Skeletal muscle satellite cell (primary cell): ENCODE measurements around the gene PPIL3.

Source experiments
- H3K27me3 ChIP-seq: 2 replicates; pipeline ENCODE4 v1.7.0; 2013; ENCODE audit warnings: low read length; ENCODE audit not compliant: control insufficient read depth, insufficient read depth
- H3K36me3 ChIP-seq: 2 replicates; pipeline ENCODE4 v1.7.0; 2013; ENCODE audit warnings: mild to moderate bottlenecking, control low read depth, low read length; ENCODE audit not compliant: insufficient read depth
- H3K4me1 ChIP-seq: 2 replicates; pipeline ENCODE4 v1.7.0; 2013; ENCODE audit warnings: low read length; ENCODE audit not compliant: control insufficient read depth, insufficient read depth
- H3K4me2 ChIP-seq: 2 replicates; pipeline ENCODE4 v1.7.0; 2013; ENCODE audit warnings: mild to moderate bottlenecking, low read length
- H3K4me3 ChIP-seq: 2 replicates; pipeline ENCODE4 v1.7.0; 2013; ENCODE audit warnings: low read length
- H3K9ac ChIP-seq: 2 replicates; pipeline ENCODE4 v1.7.0; 2013; ENCODE audit warnings: mild to moderate bottlenecking, low read depth, low read length, moderate library complexity
- H3K9me3 ChIP-seq: replicated peaks from 2 replicates; pipeline ENCODE4 v1.7.0; 2013; ENCODE audit warnings: mild to moderate bottlenecking, control low read depth, low read length

PPIL3 gene

GRCh38 chr2:200852605-200853004 is 36.3 kb downstream of the PPIL3 start:
- Histone ChIP-seq H3K9me3 (no peaks in the 10 kb centered on the region), H3K4me1 (no peaks in the 10 kb centered on the region), H3K27me3 (no peaks in the 10 kb centered on the region), H3K36me3 (peaks cover 71% of the 10 kb centered on the region), H3K4me2 (no peak overlapping the region), H3K4me3 (no peak overlapping the region), H3K9ac (no peak overlapping the region)

DNA sequence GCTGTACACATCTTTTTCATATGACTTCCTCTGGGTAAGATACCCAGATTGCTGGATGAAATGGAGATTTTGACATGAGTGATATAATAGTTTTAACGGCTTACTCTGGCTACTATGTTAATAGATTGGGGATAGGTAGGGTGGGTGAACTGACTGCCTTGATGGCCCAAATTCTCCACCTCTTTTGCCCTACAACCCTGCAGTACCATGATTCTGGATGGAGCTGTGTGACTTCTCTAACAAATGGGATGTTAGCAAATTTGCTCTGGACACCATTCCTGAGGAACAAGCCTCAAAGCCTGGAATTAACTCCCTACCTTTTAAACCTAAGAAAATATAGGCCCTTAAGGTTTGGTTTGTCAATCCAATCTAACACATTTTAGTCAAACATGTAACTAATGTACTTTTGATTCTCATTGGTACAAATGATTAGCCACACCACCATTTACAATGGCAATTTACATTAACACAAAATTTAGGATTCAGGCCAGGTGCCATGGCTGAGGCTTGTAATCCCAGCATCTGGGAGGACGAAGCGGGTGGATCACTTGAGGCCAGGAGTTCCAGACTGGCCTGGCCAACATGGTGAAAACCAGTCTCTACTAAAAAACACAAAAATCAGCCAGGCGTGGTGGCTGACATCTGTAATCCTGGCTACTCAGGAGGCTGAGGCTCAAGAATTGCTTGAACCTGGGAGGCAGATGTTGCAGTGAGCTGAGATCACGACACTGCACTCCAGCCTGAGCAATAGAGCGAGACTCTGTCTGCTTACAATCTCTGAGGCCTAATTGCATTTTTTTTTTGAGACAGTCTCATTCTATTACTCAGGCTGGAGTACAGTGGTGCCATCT is 37.3 kb downstream of the PPIL3 start:
- H3K4me3 ChIP-seq: no peak overlapping the region
- H3K4me2 ChIP-seq: no peak overlapping the region
- peaks cover 62% of the 10 kb centered on the region for H3K36me3 ChIP-seq
- H3K4me1 ChIP-seq: no peaks in the 10 kb centered on the region
- no peaks in the 10 kb centered on the region for H3K9me3 ChIP-seq
- H3K27me3 ChIP-seq: no peaks in the 10 kb centered on the region
- no peak overlapping the region for H3K9ac ChIP-seq

- no peak overlapping the region for H3K4me2 ChIP-seq
- H3K9me3 ChIP-seq: no peaks in the 10 kb centered on the region
- no peaks in the 10 kb centered on the region for H3K27me3 ChIP-seq
- no peaks in the 10 kb centered on the region for H3K4me1 ChIP-seq
- H3K4me3 ChIP-seq: no peak overlapping the region
- peaks cover 53% of the 10 kb centered on the region for H3K36me3 ChIP-seq
- no peak overlapping the region for H3K9ac ChIP-seq
Observed at GRCh38 chr2:200850512-200851256, 38.2 kb downstream of the PPIL3 start.

DNA sequence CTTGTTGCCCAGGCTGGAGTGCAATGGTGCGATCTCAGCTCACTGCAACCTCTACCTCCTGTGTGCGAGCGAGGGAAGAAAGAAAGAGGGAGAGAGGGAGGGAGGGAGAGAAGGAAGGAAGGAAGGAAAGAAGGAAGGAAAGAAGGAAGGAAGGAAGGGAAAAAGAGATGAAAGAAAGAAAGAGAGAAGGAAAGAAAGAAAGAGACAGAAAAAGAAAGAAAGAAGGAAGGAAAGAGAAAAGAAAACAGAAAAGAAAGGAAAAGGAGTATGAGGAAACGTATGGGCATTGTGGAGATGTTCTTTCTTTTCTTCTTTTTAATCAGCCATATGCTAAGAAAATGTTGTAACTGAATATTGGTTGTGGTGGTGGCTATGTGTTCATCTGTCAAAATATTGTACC is 40.9 kb downstream of the PPIL3 start:
- Histone ChIP-seq H3K9ac (no peak overlapping the region), H3K9me3 (no peaks in the 10 kb centered on the region), H3K4me3 (no peak overlapping the region), H3K36me3 (peaks cover 27% of the 10 kb centered on the region), H3K4me1 (no peaks in the 10 kb centered on the region), H3K4me2 (no peak overlapping the region), H3K27me3 (no peaks in the 10 kb centered on the region)

GRCh38 chr2:200847269-200847668 is 41.6 kb downstream of the PPIL3 start:
- H3K4me1 ChIP-seq: no peaks in the 10 kb centered on the region
- H3K27me3 ChIP-seq: no peaks in the 10 kb centered on the region
- no peak overlapping the region for H3K9ac ChIP-seq
- no peak overlapping the region for H3K4me2 ChIP-seq
- no peaks in the 10 kb centered on the region for H3K9me3 ChIP-seq
- peaks cover 20% of the 10 kb centered on the region for H3K36me3 ChIP-seq
- H3K4me3 ChIP-seq: no peak overlapping the region

DNA sequence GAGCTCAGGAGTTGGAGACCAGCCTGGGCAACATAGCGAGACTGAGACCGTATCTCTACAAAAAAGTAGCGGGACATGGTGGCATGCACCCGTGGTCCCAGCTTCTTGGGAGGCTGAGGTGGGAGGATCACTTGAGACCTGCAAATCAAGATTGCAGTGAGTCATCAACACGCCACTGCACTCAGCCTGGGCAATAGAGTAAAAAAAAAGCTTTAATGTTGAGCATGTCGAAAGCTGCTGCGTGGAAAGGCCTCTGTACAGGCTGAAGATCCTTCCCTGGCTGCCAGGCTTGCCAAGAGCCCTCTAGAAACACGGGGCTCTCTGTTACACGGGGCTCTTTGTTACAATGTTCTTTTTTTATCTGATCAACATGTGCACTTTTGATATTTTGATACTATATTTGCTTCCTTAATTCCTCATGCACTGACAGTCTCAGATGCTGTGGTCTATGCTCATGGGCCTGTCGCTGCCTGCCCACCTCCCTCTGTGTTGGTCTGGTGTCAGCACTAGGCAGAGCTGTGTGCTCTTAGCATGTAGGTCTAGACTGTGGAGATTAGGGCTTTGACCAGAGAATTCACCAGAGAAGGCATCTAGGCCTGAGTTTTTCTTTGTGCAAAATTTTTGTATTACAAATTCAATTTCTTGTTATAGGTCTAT is 43.1 kb downstream of the PPIL3 start:
- no peak overlapping the region for H3K9ac ChIP-seq
- no peaks in the 10 kb centered on the region for H3K4me1 ChIP-seq
- no peaks in the 10 kb centered on the region for H3K27me3 ChIP-seq
- H3K9me3 ChIP-seq: no peaks in the 10 kb centered on the region
- no peak overlapping the region for H3K4me3 ChIP-seq
- H3K36me3 ChIP-seq: peaks cover 5% of the 10 kb centered on the region
- H3K4me2 ChIP-seq: no peak overlapping the region

DNA sequence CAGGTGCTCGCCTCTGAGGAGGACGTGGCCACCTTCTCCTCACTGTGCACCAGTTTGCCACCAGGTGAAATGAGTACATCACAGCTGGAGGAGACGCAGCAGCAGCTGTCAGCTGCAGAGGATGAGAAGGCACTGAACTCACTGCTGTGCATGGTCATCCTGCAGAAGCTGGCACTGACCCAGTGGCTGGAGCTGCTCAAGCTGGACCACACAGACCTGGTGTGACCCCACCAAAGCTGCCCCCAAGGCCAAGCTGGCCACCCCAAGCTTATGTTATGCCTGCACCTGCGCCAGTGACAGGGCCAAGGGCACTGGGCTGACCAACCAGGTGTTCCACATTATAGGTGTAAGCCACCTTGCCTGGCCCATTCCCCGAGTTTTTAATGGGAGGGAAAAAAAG is 43.7 kb downstream of the PPIL3 start:
- Histone ChIP-seq H3K36me3 (no peaks in the 10 kb centered on the region), H3K9me3 (no peaks in the 10 kb centered on the region), H3K9ac (no peak overlapping the region), H3K4me3 (no peak overlapping the region), H3K4me2 (no peak overlapping the region), H3K4me1 (no peaks in the 10 kb centered on the region), H3K27me3 (no peaks in the 10 kb centered on the region)

DNA sequence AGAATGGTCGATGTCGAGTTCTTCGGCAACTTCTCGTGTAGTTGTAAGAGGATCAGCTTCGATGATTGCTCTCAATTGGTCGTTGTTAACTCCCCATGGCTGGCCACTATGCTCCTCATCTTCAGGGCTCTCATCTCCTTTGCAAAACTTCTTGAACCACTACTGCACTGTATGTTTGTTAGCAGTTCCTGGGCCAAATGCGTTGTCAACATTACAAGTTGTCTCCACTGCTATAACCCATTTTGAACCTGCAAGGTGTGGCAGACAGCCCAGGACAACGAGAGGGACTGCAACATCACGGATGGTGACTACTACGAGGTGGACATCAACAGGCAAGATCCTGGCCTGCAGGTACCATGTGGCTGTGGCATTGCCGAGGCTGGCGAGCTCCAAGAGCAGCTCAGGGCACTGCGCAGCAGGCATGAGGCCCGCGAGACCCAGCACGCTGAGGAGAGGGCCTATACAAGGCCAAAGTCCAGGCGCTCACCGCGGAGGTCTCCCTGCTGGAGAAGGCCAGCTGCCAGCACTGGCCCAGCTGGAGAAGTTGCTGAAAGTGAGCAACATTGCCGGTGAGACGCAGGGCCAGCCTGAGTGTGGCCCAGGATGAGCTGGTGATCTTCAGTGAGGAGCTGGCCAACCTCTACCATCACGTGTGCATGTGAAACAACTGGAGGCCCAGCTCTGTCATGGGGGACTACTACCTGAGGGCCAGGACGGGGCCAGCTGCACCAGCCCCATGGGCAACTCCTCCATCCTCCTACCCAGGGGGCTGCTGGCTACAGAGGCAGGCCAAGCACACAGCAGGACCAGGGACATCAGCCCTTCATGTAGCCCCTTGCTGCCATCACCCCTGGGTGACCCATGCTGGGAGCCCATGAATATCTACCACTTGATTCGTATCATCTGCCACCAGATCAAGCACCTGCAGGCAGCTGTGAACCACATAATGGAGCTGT is 44.6 kb downstream of the PPIL3 start:
- Histone ChIP-seq H3K9ac (no peak overlapping the region), H3K4me1 (no peaks in the 10 kb centered on the region), H3K36me3 (no peaks in the 10 kb centered on the region), H3K9me3 (no peaks in the 10 kb centered on the region), H3K4me3 (no peak overlapping the region), H3K4me2 (no peak overlapping the region), H3K27me3 (no peaks in the 10 kb centered on the region)

GRCh38 chr2:200839513-200839912 is 49.4 kb downstream of the PPIL3 start:
- Histone ChIP-seq H3K4me2 (no peak overlapping the region), H3K27me3 (no peaks in the 10 kb centered on the region), H3K9ac (no peak overlapping the region), H3K9me3 (peaks cover 3% of the 10 kb centered on the region), H3K4me3 (no peak overlapping the region), H3K36me3 (no peaks in the 10 kb centered on the region), H3K4me1 (no peaks in the 10 kb centered on the region)

GRCh38 chr2:200834701-200835100 is 54.2 kb downstream of the PPIL3 start:
- no peak overlapping the region for H3K4me3 ChIP-seq
- H3K9ac ChIP-seq: no peak overlapping the region
- H3K4me1 ChIP-seq: no peaks in the 10 kb centered on the region
- H3K36me3 ChIP-seq: no peaks in the 10 kb centered on the region
- peaks cover 3% of the 10 kb centered on the region for H3K9me3 ChIP-seq
- H3K4me2 ChIP-seq: no peak overlapping the region
- H3K27me3 ChIP-seq: no peaks in the 10 kb centered on the region

GRCh38 chr2:200829258-200829655 is 59.6 kb downstream of the PPIL3 start:
- H3K27me3 ChIP-seq: no peaks in the 10 kb centered on the region
- no peak overlapping the region for H3K4me3 ChIP-seq
- H3K4me2 ChIP-seq: no peak overlapping the region
- H3K36me3 ChIP-seq: peaks cover 30% of the 10 kb centered on the region
- H3K9me3 ChIP-seq: no peaks in the 10 kb centered on the region
- H3K4me1 ChIP-seq: no peaks in the 10 kb centered on the region
- no peak overlapping the region for H3K9ac ChIP-seq
